HG03575 (cell line): ENCODE results near the gene LBH.

Source experiments
- ATAC-seq: cut with Tn5 transposase; IDR thresholded peaks from one replicate; pipeline ENCODE4 v1.9.1; 2021; ENCODE audit not compliant: unreplicated experiment, insufficient number of reproducible peaks, low FRiP score; ENCODE audit errors: extremely low read depth

The LBH gene

DNA sequence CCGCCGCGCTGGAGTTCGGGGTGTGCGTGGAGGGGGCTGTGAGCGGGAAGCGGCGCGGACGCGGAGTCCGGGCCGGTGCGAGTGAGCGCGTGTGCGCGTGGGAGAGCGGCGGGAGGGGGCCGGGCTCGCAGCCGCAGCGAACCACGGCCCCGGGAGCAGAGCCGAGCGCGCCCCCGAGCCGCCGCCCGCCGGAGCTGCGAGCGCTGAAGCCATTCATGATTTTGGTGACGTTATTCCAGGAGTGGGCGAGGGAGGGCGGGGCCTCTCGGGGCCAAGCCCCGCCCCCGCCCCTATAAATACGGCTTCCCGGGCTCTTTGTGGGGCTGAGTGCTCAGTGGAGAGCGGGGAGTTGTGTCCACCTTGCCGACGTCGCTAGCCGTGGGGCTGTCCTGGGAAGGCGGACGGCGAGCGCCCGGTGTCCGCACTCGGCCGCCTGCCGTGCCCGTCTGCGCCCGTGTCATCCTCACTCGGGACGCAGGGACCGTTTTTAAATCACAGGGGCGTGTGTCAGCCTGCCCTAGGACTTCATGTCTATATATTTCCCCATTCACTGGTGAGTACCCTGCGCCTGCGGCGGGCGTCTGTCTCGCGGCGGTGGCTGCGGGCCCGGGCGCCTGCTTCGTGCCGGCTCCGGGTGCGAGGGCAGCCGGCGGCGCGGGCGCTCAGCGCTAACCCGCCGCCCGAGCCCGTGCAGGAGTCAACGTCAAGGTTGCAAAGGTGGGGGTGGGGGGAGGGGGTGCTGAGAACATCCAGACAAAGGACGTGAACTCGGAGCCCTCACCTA is at the start of gene LBH:
TSS of gene LBH (plus strand) at position 323 of the 784 bp plus-strand sequence. CDS start at position 528, 205 bp downstream.
- no peak for ATAC-seq

GRCh38 chr2:30184035-30184434 is 47.3 kb upstream of the LBH start:
- no peak for ATAC-seq

DNA sequence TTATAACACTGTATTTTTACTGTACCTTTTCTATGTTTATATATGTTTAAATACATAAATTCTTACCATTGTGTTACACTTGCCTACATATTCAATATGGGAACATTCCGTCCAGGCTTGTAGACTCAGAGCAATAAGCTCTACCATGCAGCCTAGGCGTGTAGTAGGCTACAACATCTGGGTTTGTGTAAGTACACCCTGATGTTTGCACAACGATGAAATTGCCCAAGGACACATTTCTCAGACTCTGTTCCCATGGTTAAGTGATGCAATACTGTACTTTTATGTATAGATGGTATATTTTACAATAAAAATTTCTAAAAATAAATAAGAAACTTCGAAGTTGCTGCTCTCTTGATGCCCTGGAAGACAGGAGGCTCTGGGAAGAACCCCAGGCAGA is 46.2 kb upstream of the LBH start:
- no peak for ATAC-seq

DNA sequence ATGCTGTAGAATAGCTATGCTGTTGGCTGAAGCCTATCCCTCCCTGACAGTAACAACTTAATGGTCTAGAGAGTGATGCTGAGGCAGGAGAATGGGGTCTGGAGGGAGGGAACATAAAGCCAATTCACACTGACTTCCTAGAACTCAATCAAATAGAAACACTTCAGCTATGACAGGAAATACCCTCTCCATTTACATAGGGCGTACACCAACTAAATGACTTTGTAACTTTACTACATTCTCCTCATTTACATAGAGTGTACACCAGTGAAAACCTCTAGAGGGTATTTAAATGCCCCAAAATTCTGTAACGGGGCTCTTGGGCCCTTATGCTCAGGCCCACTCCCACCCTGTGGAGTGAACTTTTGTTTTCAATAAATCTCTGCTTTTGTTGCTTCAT is 43.0 kb upstream of the LBH start:
- ATAC-seq = no peak

GRCh38 chr2:30190637-30191036 is 40.7 kb upstream of the LBH start:
- no peak for ATAC-seq

GRCh38 chr2:30191107-30191506 is 40.2 kb upstream of the LBH start:
- no peak for ATAC-seq

DNA sequence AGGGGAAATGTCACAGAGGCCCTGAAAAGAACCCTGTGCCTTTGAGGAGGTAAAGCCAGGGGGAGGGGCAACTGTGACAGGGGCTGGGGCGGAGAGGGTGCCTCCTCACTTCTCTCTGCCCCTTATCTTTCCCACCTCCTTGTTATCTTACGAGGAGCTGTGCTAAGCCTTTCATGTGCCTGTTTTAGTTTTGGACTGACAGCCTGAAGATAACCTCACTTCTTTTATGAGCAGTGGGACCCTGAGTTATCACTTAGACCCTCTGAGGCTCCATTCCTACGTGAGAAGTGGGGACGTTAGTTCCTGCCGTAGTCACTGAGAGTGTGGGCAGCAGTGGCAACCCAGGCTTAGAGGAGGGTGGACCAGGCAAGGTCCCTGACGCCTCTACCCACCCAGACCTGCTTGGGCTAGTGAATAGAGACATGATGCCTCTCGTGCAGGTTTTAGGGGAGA is 39.5 kb upstream of the LBH start:
- ATAC-seq = no peak

- no peak for ATAC-seq
Measured at GRCh38 chr2:30192314-30192713, 39.0 kb upstream of the LBH start.

GRCh38 chr2:30193104-30193681 is 38.1 kb upstream of the LBH start:
- ATAC-seq = no peak

GRCh38 chr2:30194421-30194820 is 36.9 kb upstream of the LBH start:
- ATAC-seq = no peak

- no peak for ATAC-seq
Measured at GRCh38 chr2:30195016-30195415, 36.3 kb upstream of the LBH start.

- ATAC-seq = no peak
Measured at GRCh38 chr2:30197570-30198192, 33.7 kb upstream of the LBH start.

DNA sequence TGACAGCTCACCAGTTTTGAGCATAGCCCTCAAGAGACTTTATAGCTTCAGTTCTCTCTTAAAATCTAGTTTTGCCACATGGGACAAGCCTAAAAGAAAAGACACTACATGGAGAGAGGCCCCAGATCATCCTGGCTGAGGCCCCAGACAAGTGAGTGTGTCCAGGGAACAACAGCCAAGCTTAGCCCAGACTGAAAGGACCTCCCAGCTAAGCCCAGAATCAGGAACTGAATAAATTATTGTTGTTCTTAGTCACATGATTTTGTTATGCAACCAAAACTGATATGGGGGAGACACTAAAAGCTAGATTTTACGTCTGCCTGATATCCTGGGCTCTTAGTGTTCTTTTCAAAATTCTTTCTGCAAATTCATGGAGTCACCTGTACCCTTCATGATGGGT is 29.3 kb upstream of the LBH start:
- ATAC-seq = no peak

DNA sequence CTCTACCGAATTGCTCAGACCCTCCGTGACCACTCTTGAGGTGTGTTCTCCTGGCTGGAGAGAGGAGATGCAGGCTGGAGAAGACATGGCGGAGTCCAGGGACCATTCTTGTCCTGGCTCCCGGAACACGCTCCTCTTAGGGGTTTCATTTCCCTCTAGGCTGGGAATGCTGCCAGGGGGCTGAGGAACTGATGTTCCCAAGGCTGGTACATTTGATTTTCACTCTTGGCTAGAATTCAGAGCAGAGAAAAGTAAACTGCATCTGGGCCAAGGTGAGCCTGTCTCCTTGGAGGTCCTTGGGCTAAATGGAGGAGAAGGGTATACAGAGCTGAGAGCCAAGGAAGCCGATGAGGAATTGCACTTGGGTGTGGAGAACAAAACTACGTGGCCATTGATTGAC is 28.2 kb upstream of the LBH start:
- no peak for ATAC-seq

- ATAC-seq = no peak
Measured at GRCh38 chr2:30204281-30204680, 27.1 kb upstream of the LBH start.

DNA sequence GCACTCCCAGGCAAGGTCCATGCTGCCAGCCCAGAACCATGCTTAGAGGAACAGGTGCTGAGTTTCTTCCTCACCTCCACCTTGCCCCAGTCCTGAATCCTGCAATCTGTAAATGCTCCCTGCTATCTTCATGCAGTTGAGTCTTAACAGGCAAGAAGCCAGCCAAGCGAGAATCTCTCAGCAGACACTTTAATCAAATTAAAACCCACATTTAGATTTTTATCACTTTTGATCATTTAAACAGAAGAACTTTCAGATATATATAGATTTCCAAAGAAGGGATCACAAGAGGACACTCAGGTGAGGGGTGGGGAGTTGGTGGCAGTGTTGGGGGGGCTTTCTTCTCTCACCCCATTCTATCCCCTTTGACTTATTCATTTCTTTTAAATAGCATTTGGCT is 25.9 kb upstream of the LBH start:
- no peak for ATAC-seq

DNA sequence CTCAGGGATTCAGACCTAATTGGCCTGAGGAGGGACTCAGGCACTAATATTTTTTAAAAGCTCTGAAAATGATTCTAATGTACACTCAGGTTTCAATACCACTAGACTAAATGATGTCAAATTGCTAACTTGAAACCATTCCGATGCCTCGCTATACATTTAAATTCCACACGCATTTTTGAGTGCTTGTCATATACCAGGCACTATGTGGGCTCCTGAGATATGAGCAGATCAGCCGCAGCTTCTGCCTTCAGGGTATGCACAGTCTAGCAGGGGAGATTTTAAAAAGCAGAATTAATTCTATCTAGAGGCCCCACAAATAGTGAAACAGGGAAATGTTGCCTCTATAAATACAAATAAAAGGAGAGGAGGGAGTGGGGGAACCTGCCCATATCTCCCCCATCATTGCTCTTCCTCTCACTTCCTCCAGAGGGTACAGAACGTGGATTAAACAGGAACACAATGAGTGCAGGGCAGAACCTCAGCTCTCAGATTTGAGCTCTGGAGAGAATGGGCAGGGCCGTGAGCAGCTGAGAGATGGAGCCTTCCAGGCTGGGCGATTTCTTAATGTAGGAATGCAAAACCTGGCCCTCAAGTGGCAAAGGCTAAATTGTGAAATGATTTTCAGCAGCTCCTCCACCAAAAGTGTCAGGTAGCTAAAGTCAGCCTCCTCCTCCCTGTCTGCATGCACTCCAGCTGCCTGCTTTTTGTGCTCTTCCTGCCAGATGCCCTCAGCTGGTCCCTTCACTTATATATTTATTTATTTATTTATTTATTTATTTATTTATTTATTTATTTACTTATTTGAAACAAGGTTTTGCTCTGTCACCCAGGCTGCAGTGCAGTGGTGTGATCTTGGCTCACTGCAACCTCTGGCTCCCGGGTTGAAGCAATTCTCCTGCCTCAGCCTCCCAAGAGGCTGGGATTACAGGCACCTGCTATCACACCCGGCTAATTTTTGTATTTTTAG is 24.6 kb upstream of the LBH start:
- ATAC-seq = no peak

- ATAC-seq = no peak
Measured at GRCh38 chr2:30208453-30208852, 22.9 kb upstream of the LBH start.

DNA sequence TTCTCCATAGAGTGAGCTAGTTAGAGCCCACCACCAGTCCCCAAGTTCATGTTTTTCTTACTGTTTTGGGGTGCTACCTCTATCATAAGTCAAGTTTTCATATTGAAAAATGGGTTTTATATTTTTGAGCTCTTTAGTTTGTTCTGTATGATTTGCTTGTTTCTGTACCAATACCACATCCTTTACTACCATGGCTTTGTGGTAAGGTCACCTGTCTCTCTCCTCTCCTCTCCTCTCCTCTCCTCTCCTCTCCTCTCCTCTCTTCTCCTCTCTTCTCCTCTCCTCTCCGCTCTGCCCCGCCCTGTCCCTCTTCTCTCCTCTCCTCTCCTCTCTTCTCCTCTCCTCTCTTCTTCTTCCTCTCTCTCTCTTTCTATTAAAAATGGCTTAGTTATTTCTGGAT is 22.1 kb upstream of the LBH start:
- no peak for ATAC-seq
